Testis (tissue), 3 donors: ENCODE results near the gene JAML. TPM values are rescaled to one million over a fixed set of nuclear protein-coding genes. Genes with fewer than 3 reads are reported as not detected.

Experiments used
- DNase-seq: peaks from one replicate; pipeline ENCODE4 v3.0.0-alpha.2; 2019
- H3K27ac ChIP-seq, 2 donors: fragments of 200-600 bp; sonication (generic); one replicate each; pipeline ENCODE4 v1.5.1; 2019
- H3K27me3 ChIP-seq: fragments of 200-600 bp; sonication (generic); one replicate; pipeline ENCODE4 v1.5.1; 2019
- H3K36me3 ChIP-seq: fragments of 200-600 bp; sonication (generic); one replicate; pipeline ENCODE4 v1.5.1; 2017; ENCODE audit warnings: low read depth; ENCODE audit errors: missing control alignments
- H3K4me1 ChIP-seq: fragments of 200-600 bp; sonication (generic); one replicate; pipeline ENCODE4 v1.5.1; 2019
- H3K4me3 ChIP-seq, 2 donors: fragments of 200-600 bp; sonication (generic); one replicate each; pipeline ENCODE4 v1.5.1; 2017 to 2019
- H3K9me3 ChIP-seq: fragments of 200-600 bp; sonication (generic); one replicate; pipeline ENCODE4 v1.5.1; 2017
- POLR2A ChIP-seq: fragments of 450-650 bp; IDR thresholded peaks from one replicate; pipeline ENCODE4 v1.6.1; 2017; ENCODE audit warnings: antibody characterized with exemption, mild to moderate bottlenecking, moderate library complexity
- WGBS, 2 donors: methylation state at CpG; one replicate each; pipeline ENCODE4 v1.1.5; 2018; 5-methylcytosine and 5-hydroxymethylcytosine counted together
- intact Hi-C: fragments of 100-400 bp; cut with DNase I; formaldehyde crosslinking; loops from one replicate; pipeline ENCODE4 v1.15.1; 2023; ENCODE audit warnings: low total_unique reads
- polyA plus RNA-seq: library from polyadenylated mRNA; stranded (reverse); fragments of 350-450 nt; fragmentation: Illumina TruSeq; extraction: RNeasy Lipid Tissue Mini Kit (QIAGEN cat#74804); gene quantifications from one replicate; pipeline ENCODE4 v1.2.3, GENCODE V29; 2014; ENCODE audit warnings: low read depth, low replicate concordance; ENCODE audit not compliant: insufficient read depth
- total RNA-seq, 2 donors: library from RNA; depleted of rRNA; stranded (reverse); fragments of >200 nt; gene quantifications; one replicate each; pipeline ENCODE4 v1.2.3, GENCODE V29; 2016
- TF ChIP-seq, protein P1 (sequence below), 3 experiments: fragments of 450-650 bp in 2 of 3; fragments of 200-600 bp in 1 of 3; sonication (generic) in 1 of 3; IDR thresholded peaks; one replicate each; pipeline ENCODE4 v1.5.1; 2016 to 2019; ENCODE audit warnings: antibody characterized with exemption in 3 of 3, mild to moderate bottlenecking in 2 of 3, moderate library complexity in 1 of 3

JAML gene
- total and polyA plus RNA-seq, 3 donors from 2014 or later: 1.9 to 9.7 (median 3.5) TPM

- Histone ChIP-seq H3K36me3 (no peaks in the 10 kb centered on the region), H3K4me1 (peaks cover 5% of the 10 kb centered on the region), H3K27ac (no peak overlapping the region), H3K4me3 (no peak overlapping the region), H3K9me3 (no peaks in the 10 kb centered on the region), H3K27me3 (no peaks in the 10 kb centered on the region)
- DNase-seq: no peak
- intact Hi-C loops: no loop called here
- TF ChIP-seq POLR2A: no peak
- 90 to 91% methylated on average over 3 of the region's 3 CpGs for WGBS, 2 donors
Measured at GRCh38 chr11:118260353-118260752, 35.5 kb upstream of the JAML start.

- peaks cover 3% of the 10 kb centered on the region for H3K4me1 ChIP-seq
- H3K27me3 ChIP-seq: no peaks in the 10 kb centered on the region
- no peak overlapping the region for H3K27ac ChIP-seq
- TF ChIP-seq, protein P1, sequence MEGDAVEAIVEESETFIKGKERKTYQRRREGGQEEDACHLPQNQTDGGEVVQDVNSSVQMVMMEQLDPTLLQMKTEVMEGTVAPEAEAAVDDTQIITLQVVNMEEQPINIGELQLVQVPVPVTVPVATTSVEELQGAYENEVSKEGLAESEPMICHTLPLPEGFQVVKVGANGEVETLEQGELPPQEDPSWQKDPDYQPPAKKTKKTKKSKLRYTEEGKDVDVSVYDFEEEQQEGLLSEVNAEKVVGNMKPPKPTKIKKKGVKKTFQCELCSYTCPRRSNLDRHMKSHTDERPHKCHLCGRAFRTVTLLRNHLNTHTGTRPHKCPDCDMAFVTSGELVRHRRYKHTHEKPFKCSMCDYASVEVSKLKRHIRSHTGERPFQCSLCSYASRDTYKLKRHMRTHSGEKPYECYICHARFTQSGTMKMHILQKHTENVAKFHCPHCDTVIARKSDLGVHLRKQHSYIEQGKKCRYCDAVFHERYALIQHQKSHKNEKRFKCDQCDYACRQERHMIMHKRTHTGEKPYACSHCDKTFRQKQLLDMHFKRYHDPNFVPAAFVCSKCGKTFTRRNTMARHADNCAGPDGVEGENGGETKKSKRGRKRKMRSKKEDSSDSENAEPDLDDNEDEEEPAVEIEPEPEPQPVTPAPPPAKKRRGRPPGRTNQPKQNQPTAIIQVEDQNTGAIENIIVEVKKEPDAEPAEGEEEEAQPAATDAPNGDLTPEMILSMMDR (IDR thresholded peaks at IDR 0.05): no peak
- no peak for TF ChIP-seq POLR2A
- intact Hi-C loops: no loop called here
- H3K4me3 ChIP-seq: no peak overlapping the region
- no peak for DNase-seq
- no peaks in the 10 kb centered on the region for H3K9me3 ChIP-seq
- H3K36me3 ChIP-seq: no peaks in the 10 kb centered on the region
- 94 to 100% methylated on average over 1 of the region's 1 CpG for WGBS, 2 donors
Measured at GRCh38 chr11:118259138-118259537, 34.3 kb upstream of the JAML start.

GRCh38 chr11:118258410-118258809 lies 33.6 kb upstream of the JAML start:
- no peaks in the 10 kb centered on the region for H3K9me3 ChIP-seq
- DNase-seq: no peak
- no peaks in the 10 kb centered on the region for H3K4me1 ChIP-seq
- intact Hi-C loops: no loop called here
- no peaks in the 10 kb centered on the region for H3K27me3 ChIP-seq
- no peak overlapping the region for H3K27ac ChIP-seq
- 0% methylated on average over 1 of the region's 1 CpG for WGBS, 2 donors
- no peak overlapping the region for H3K4me3 ChIP-seq
- no peak for TF ChIP-seq POLR2A
- TF ChIP-seq, protein P1 (IDR thresholded peaks at IDR 0.05): no peak
- no peaks in the 10 kb centered on the region for H3K36me3 ChIP-seq

GRCh38 chr11:118252688-118253087 lies 27.9 kb upstream of the JAML start:
- TF ChIP-seq POLR2A: no peak
- TF ChIP-seq, protein P1 (IDR thresholded peaks at IDR 0.05): no peak
- no peak for DNase-seq
- Histone ChIP-seq H3K4me3 (peak overlapping the region; percentile 67 to 80), H3K36me3 (no peaks in the 10 kb centered on the region), H3K4me1 (no peaks in the 10 kb centered on the region), H3K27me3 (no peaks in the 10 kb centered on the region), H3K9me3 (no peaks in the 10 kb centered on the region), H3K27ac (peak overlapping the region in 1 of 2 donors; percentile 91)
- intact Hi-C loops: no loop called here
- WGBS, 2 donors: 55 to 60% methylated on average over 3 of the region's 3 CpGs

DNA sequence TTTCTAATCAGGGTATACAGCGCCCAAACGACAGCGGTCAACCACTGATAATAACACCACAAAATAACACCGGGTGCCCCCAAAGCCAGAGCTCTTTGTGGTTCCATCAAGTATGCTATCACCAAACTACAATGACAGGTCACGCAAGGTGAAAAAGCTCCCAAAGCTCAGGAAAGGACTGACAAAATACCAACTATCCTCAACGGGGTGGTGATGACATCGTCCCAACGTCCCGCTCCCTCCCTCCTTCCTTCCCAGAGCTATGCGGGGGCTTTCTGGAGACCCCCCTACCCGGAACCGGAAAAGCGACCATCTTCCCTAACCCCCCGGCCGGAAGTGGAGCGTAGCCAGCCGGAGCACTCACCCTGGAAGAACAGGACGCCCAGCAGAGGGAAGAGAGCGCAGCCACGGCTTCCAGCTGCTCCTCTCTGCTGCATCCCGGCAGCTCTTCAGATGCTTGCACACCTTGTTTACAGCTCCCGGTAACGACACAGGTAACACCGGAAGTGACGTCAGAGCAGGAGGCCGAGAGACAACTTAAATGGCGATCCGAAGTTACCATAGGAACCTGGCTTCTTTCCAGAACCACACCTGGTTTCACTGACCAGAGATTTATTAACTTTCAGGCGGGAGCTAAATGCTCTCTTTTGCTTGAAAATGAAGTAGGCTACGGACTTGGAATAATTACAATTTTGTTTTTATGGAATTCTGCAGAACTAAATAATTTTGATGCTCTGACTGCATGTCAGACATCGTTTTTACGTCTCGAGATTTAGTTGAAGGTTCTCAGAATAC lies 27.2 kb upstream of the JAML start, which contains the start of gene MPZL3:
Gene MPZL3 (minus strand): TSS at position 508 of the 795 bp plus-strand sequence. CDS start 71 bp downstream, at position 437.
- TF ChIP-seq, protein P1 (IDR thresholded peaks at IDR 0.05): no peak
- TF ChIP-seq POLR2A: no peak
- intact Hi-C loops: no loop called here
- no peaks in the 10 kb centered on the region for H3K36me3 ChIP-seq
- peak; percentile 94 for DNase-seq
- H3K4me1 ChIP-seq: no peaks in the 10 kb centered on the region
- peak within 1 kb of the TSS; percentile 67 to 80 for H3K4me3 ChIP-seq
- H3K27ac ChIP-seq: peak within 1 kb of the TSS; percentile 87 to 91
- WGBS, 2 donors: 5 to 8% methylated on average over 22 to 33 of the region's 33 CpGs
- H3K9me3 ChIP-seq: no peaks in the 10 kb centered on the region
- no peaks in the 10 kb centered on the region for H3K27me3 ChIP-seq
